OCI-LY1 (cell line): Measurements from ENCODE around the gene RGS9.

Experiments used
- H2AFZ ChIP-seq: fragments of 200-600 bp; sonication (generic), shearing (Covaris generic); 2 replicates; pipeline ENCODE4 v1.6.0; 2014; ENCODE audit warnings: antibody characterized with exemption, mild to moderate bottlenecking, low read length
- H3F3A ChIP-seq: fragments of 200-600 bp; sonication (generic), shearing (Covaris generic); 2 replicates; pipeline ENCODE4 v1.6.0; 2014; ENCODE audit warnings: mild to moderate bottlenecking, antibody characterized with exemption, low read length, moderate library complexity; ENCODE audit not compliant: insufficient read depth
- H3K27ac ChIP-seq: fragments of 200-600 bp; sonication (generic); 2 replicates; pipeline ENCODE4 v1.5.1; 2014; ENCODE audit warnings: low read length, mixed run types, mild to moderate bottlenecking, low read depth; ENCODE audit not compliant: poor library complexity, severe bottlenecking
- H3K27me3 ChIP-seq: fragments of 200-600 bp; sonication (generic); 2 replicates; pipeline ENCODE4 v1.6.0; 2014; ENCODE audit warnings: antibody characterized with exemption, mild to moderate bottlenecking, low read length, moderate library complexity; ENCODE audit not compliant: insufficient read depth
- H3K36me3 ChIP-seq: fragments of 200-600 bp; sonication (generic); 2 replicates; pipeline ENCODE4 v1.6.1; 2014; ENCODE audit warnings: mild to moderate bottlenecking, antibody characterized with exemption, low read length, moderate library complexity, mixed read lengths; ENCODE audit not compliant: insufficient read depth
- H3K4me1 ChIP-seq: fragments of 200-600 bp; sonication (generic); 2 replicates; pipeline ENCODE4 v1.5.1; 2014; ENCODE audit warnings: mild to moderate bottlenecking, low read length, moderate library complexity; ENCODE audit not compliant: insufficient read depth, severe bottlenecking
- H3K4me2 ChIP-seq: fragments of 200-600 bp; sonication (generic), shearing (Covaris generic); 2 replicates; pipeline ENCODE4 v1.6.1; 2014; ENCODE audit warnings: low read length
- H3K4me3 ChIP-seq: fragments of 200-600 bp; sonication (generic); 2 replicates; pipeline ENCODE4 v1.5.1; 2014; ENCODE audit warnings: low read length, low read depth, mild to moderate bottlenecking, mixed read lengths; ENCODE audit not compliant: poor library complexity, severe bottlenecking
- H3K79me2 ChIP-seq: fragments of 200-600 bp; shearing (Covaris generic); 2 replicates; pipeline ENCODE4 v1.6.1; 2016; ENCODE audit warnings: mixed run types, low read length, mixed read lengths; ENCODE audit not compliant: insufficient read depth
- H3K9ac ChIP-seq: fragments of 200-600 bp; sonication (generic), shearing (Covaris generic); 2 replicates; pipeline ENCODE4 v1.6.1; 2014; ENCODE audit warnings: mild to moderate bottlenecking, low read length, mixed read lengths
- H3K9me2 ChIP-seq: fragments of 200-600 bp; sonication (generic), shearing (Covaris generic); 2 replicates; pipeline ENCODE4 v1.6.1; 2014; ENCODE audit warnings: low read depth, mild to moderate bottlenecking, low read length, mixed read lengths
- H3K9me3 ChIP-seq: fragments of 200-600 bp; shearing (Covaris generic); 2 replicates; pipeline ENCODE4 v1.6.1; 2014; ENCODE audit warnings: low read length, mixed read lengths
- H4K20me1 ChIP-seq: fragments of 200-600 bp; sonication (generic), shearing (Covaris generic); 2 replicates; pipeline ENCODE4 v1.6.0; 2016; ENCODE audit warnings: mild to moderate bottlenecking, low read length; ENCODE audit not compliant: insufficient read depth
- CTCF ChIP-seq: fragments of 200-600 bp; sonication (generic), shearing (Covaris generic); IDR thresholded peaks from 2 replicates; pipeline ENCODE4 v1.5.1; 2017; ENCODE audit warnings: mild to moderate bottlenecking, antibody characterized with exemption, low read length, moderate library complexity, mixed read lengths
- EZH2 ChIP-seq: fragments of 200-600 bp; sonication (generic), shearing (Covaris generic); IDR thresholded peaks from 2 replicates; pipeline ENCODE4 v1.8.0; 2017; ENCODE audit warnings: borderline replicate concordance, mixed run types, mild to moderate bottlenecking, antibody characterized with exemption, low read length, moderate library complexity, mixed read lengths

Gene RGS9

GRCh38 chr17:65121368-65121767, 15.8 kb upstream of the RGS9 start:
- Histone ChIP-seq H3K9ac (no peak overlapping the region), H2AFZ (no peak overlapping the region), H3K79me2 (no peaks in the 10 kb centered on the region), H3K36me3 (no peaks in the 10 kb centered on the region), H3K27ac (no peak overlapping the region), H3K4me1 (peaks cover 20% of the 10 kb centered on the region), H3K4me2 (no peak overlapping the region), H3K4me3 (no peak overlapping the region), H3K27me3 (no peaks in the 10 kb centered on the region), H3F3A (no peaks in the 10 kb centered on the region), H3K9me3 (no peaks in the 10 kb centered on the region; the same call in 1 of the 2 replicates), H3K9me2 (no peaks in the 10 kb centered on the region), H4K20me1 (no peaks in the 10 kb centered on the region)
- no peak for TF ChIP-seq EZH2
- TF ChIP-seq CTCF, result no peak

- H3K4me3 ChIP-seq, result peak overlapping the region; percentile 70
- no peak overlapping the region for H3K9ac ChIP-seq
- peak overlapping the region; percentile 68 for H3K4me2 ChIP-seq
- H2AFZ ChIP-seq, result no peak overlapping the region
- H3K36me3 ChIP-seq, result no peaks in the 10 kb centered on the region
- H3K9me2 ChIP-seq, result no peaks in the 10 kb centered on the region
- TF ChIP-seq CTCF (no peak), EZH2 (no peak)
- H3F3A ChIP-seq, result no peaks in the 10 kb centered on the region
- H3K27ac ChIP-seq, result no peak overlapping the region
- no peaks in the 10 kb centered on the region; the same call in 1 of the 2 replicates for H3K9me3 ChIP-seq
- H3K79me2 ChIP-seq, result no peaks in the 10 kb centered on the region
- no peaks in the 10 kb centered on the region for H3K27me3 ChIP-seq
- no peaks in the 10 kb centered on the region for H4K20me1 ChIP-seq
- H3K4me1 ChIP-seq, result peaks cover 20% of the 10 kb centered on the region
These were observed 15.0 kb upstream of the RGS9 start for GRCh38 chr17:65121916-65122806.

- H3K4me3 ChIP-seq, result peak overlapping the region; percentile 70
- H3F3A ChIP-seq, result no peaks in the 10 kb centered on the region
- H2AFZ ChIP-seq, result peak overlapping the region; percentile 73
- no peaks in the 10 kb centered on the region for H3K27me3 ChIP-seq
- H3K9me3 ChIP-seq, result no peaks in the 10 kb centered on the region; the same call in 1 of the 2 replicates
- TF ChIP-seq CTCF, result no peak
- TF ChIP-seq EZH2, result no peak
- peak overlapping the region; percentile 68 for H3K4me2 ChIP-seq
- H3K79me2 ChIP-seq, result no peaks in the 10 kb centered on the region
- H3K4me1 ChIP-seq, result peaks cover 20% of the 10 kb centered on the region
- H3K27ac ChIP-seq, result peak overlapping the region; percentile 46
- peak overlapping the region; percentile 75 for H3K9ac ChIP-seq
- H3K36me3 ChIP-seq, result no peaks in the 10 kb centered on the region
- no peaks in the 10 kb centered on the region for H3K9me2 ChIP-seq
- H4K20me1 ChIP-seq, result no peaks in the 10 kb centered on the region
These were observed 14.1 kb upstream of the RGS9 start for GRCh38 chr17:65122836-65123756.
